Purkinje cell (primary cell): Measurements from ENCODE around the gene MC2R. TPM values are rescaled to one million over a fixed set of nuclear protein-coding genes. Genes with fewer than 3 reads are reported as not detected.

ENCODE experiments used
- polyA plus RNA-seq: library from polyadenylated mRNA; unstranded; fragments of >200 nt; fragmentation: Nextera tagmentation; gene quantifications from 2 replicates; pipeline ENCODE4 v1.2.1, GENCODE V29; 2014

Gene MC2R
- polyA plus RNA-seq, result not detected in 2 replicates

DNA sequence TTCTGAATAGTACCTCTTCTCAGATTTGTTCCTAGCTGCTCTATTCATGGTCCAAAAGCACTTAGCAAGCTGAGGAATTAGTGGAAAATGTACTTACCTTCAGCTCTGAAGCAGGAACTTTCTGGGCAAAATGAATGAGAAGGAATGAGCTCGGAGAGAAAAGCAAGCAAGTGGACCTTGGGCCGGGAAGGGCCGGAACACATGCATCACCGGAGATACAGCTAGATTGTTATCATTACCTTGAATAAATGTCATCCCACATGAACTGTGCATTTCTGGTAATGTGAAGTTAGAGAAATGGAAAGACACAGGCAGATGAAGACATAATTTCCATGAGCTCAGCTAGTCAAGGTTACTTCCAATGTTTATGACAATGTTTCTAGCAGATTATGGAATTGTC is at the start of gene MC2R:
TSS of gene MC2R (minus strand) at position 146 of the 400 bp plus-strand sequence. CDS start 30,018 bp downstream, outside the sequence.

Other genes starting within 250 kb of the MC2R start
- gene FAM210A, start 189.0 kb downstream of the MC2R start, polyA plus RNA-seq, result 13.1 and 26.8 TPM in 2 replicates
- 140 and 196 TPM in 2 replicates for gene RNMT, start 188.9 kb downstream of the MC2R start, polyA plus RNA-seq
- not detected in 2 replicates for gene MC5R, start 91.4 kb downstream of the MC2R start, polyA plus RNA-seq
- gene ZNF519, start 216.9 kb upstream of the MC2R start, polyA plus RNA-seq, result 9.4 and 19.5 TPM in 2 replicates